GM18868 (cell line): ENCODE data around the gene SIK1.
"Not testable (repeated sequence)": the region's sequence is repeated elsewhere in the genome, so short reads cannot be mapped to it uniquely, and the experiment has no call there.

Experiments
- ATAC-seq: cut with Tn5 transposase; IDR thresholded peaks from one replicate; pipeline ENCODE4 v1.9.1; 2021; ENCODE audit warnings: mild to moderate bottlenecking, moderate library complexity; ENCODE audit not compliant: unreplicated experiment

Gene SIK1

DNA sequence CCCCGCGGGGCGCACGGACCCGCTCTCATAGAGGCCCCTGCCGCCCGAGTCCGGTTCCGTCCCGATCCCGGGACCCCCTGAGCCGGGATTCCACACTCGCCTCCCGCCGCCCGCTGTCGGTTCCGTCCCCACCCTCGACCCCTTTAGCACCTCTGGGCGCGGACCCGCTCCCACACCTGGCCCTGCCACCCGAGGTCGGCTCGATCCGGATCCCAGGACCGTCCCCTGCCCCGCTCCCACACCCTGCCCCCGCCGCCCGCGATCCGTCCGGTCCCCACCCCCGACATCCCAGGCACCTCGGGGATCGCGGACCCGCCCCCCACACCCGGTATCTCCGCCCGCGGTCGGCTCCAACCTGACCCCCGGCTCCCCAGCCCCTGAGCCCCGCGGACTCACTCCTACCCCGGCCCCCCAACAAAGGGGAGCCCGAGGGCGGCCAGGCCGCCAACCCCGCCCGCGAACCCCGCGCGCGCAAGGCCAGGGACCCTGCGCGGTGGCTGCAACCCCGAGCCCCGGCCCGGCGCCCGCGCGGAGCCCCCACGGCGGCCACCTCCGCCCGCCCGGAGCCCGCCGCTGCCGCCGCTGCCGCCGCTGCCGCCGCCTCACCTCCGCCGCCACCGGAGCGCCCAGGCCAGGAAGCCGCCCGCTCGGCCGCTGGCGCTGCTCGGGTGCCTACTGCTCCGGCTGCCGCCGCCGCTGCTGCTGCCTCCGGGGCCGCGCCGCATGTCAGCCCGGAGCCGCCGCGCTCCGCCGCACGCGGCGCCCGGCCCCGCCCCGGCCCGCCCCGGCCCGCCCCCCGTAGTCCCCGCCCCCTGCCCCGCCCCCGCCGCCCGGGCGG, at the start of gene SIK1:
Gene SIK1 (minus strand): TSS at position 728 of the 838 bp plus-strand sequence. CDS start 953 bp downstream, outside the sequence.
- ATAC-seq = not testable (repeated sequence)

DNA sequence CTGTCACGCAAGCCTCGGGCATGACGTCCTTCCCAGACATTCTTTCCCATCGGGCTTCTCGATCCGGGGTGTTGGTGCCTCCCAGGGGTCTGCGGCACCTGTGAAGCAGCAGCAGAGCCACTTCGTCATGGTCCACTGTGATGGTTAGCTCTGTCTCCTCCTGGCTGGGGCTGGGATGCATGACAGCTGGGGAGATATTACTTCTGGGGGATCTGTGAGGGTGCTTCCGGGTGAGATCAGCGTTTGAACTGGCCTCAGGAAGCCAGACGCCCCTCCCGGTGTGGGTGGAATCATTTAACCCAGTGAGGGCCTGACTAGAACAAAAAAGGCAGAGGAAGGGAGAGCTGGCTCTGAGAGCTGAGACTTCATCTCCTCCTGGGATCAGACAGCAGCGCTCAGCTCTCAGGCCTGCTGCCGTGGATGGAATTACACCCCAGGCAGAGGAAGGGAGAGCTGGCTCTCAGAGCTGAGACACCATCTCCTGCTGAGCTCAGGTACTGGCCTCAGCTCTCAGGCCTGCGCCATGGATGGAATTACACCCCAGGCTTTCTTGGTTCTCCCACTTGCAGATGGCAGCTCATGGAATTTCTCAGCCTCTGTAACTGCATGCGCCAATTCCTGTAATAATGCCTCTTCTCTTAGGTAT, 44.8 kb upstream of the SIK1 start:
- not testable (repeated sequence) for ATAC-seq

DNA sequence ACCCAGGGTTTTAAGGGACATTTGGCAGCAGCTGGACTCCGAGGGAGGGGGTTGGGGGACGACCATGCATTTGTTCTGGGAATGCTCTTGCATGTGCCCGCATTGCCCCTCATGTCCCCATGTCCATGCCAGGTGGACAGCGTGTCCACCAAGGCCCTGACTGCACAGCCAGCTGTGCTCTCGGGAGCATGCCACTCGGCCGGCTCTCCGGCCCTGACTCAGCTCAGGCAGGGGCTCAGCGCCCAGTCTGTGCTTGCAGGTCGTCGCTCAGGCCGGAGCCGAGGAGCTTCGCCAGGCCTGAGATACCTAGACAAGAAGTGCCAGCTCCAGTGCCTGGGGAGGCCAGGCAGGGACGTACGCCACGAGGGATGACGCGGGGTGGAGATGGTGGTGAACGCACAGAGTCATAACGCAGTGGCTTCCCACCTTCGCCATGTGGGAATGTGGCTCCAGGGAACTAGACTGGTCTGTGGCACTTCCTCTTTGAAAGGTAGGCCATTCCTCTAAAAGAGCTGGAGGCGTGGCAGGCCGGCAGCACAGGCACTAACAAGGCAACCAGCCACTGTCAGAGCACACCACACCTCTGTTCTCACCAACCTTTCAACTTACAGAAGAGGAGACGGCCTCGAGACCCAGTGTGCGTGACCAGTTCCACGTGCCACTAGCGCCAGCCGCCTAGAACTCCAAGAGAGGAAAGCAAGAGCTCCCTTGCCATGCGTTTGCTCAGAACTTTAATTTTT, 43.0 kb upstream of the SIK1 start:
- ATAC-seq = not testable (repeated sequence)

DNA sequence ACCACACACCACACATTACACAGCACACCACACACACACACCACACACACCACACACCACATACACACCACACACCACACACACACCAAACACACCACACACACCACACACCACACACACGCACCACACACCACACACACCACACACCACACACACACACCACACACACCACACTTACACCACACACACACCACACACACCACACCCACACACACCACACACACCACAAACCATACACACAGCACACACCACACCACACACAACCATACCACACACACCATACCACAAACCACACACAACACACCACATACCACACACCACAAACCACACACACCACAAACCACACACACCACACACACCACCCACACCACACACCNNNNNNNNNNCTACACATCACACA, 40.9 kb upstream of the SIK1 start:
- no peak for ATAC-seq

DNA sequence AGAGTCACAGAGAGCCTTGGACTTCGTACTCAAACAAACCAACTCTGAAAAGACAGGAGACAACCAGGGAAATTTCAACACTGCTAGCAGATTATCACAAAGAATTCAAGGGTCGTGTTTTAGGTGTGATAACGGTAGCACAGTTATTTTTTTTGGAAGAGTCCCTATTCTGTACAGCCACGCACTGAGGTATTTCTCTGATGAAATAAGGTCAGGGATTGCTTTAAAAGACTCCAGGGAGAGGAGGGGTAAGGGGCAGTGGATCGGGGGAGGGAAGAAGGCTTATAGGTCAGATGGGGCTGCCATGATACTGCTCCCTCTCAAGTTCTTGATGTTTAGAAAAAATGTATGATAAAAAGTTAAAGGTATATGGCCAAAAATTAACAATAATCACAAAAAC, 38.2 kb upstream of the SIK1 start:
- ATAC-seq = not testable (repeated sequence)

DNA sequence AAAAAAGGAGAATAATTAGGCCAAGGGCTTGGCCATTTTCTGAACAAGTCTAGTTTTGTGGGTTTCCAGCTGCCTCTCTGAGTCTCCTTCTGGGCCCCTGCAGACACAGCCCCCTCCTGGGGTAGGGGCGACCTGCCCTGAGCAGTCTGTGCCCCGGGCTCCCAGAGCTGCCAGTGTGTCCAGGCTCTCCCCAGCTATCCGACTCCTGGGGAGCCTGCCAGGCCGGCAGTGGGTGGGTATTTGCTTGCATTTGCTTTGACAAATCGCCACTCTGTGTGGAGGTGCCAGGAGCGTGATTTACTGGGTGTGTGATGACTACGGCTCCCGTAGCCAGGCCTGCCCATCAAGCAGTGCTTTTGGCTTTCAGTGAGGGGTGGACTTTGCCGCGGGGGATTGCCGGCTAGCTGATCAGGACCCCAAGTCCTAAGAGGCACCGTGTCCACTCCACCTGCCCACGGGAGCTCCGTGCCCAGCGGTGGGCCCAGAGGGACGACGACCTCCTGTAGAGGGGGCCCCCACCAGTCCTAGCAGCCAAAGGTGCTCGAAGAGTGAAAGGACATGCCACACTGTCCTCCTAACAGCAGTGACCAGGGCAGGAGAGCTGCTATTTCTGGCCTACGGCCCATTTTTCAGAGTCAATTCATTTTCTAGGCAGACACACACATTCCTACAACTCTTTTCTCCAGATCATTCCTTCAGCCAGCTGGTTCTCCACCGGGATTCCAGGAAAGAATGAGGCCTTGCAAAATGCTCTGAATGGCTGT, 36.7 kb upstream of the SIK1 start:
- ATAC-seq = not testable (repeated sequence)

DNA sequence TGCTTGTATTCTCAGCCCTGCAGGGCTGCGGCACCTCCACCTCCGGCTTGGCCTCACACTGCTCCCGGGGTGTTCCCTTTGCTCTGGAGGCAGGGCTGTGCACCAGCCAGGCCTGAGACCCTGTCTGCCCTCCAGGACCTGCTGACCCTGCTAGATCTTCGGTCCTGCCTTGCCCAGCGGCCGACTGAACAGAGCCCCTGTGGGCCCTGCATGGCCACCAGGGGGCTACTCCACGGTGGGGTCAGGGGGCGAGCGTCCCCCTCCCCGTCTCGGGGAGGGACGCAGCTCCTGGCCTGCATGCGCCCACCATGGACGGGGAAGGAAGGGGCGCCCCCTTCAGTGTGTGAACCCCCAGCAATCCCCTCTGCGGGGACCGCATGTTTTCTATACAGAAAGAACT, 36.0 kb upstream of the SIK1 start:
- not testable (repeated sequence) for ATAC-seq

DNA sequence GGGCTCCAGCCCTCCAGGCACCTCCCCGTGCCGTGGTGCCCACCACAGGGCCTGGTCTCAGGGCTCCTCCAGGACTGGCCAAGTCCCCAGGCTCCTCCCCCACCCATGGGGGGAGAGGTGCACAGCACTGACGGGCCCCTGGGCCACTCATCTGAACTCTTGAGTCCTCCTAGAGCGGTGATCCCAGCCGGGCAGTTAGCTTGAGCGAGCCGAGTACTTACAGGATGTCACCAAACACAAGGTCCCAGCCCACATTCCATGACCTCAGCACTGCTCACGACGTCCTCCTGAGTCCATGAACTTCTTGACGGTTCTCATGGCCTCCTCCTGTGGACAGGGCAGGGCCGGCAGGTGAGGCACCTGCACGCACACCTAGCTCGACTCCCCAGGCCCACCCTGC, 33.5 kb upstream of the SIK1 start:
- not testable (repeated sequence) for ATAC-seq

DNA sequence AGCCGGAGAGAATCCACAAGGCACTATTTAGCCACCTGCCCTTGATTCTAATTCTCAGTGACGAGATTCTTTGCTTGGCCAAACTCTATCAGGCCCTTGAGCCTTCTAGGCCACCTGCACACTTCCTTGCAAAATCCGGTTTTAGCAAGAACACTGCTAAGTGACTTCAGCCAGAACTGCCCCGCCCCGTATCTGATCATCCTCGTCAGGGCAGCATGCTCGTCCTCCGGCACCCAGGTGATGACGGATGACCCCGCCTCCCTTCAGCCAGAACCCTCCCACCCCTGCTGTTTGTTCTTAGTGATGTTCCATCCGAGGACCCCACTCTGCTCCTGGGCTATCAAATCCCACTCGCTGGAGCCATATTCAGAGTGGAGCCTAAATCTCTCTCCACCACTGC, 32.1 kb upstream of the SIK1 start:
- not testable (repeated sequence) for ATAC-seq

DNA sequence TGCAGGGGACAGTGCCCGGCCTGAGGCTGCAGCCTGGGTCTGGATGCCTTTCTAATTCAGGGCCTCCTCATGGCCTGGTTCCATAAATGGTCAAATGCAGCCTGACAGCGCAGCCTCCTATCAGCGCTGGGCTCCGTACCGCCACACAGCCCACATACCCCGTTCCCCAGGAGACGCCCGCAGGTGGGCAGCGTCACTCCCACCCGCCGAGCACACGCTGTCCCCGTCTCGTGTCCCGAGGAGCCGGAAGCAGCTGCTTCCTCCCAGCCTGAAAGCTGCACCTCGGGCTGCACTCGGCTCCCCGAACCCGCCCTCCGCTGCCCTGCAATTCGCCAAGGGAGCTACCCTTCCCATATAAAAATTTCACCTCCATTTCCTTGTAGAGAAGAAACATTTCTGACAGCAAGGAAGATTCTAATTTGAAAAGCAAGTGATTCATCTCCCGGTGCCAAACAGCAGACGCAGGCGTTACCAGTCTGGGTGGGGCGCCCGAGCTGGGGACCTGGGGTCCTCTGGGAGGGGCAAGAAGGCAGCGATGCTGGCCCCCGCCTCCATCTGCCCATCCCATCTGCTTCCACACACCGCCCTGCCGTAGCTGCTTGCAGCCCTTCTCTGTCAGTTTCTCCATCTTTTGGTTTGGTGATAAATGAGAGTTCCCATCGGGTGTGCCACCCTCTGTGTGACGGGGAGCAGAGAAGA, 29.8 kb upstream of the SIK1 start:
- not testable (repeated sequence) for ATAC-seq

DNA sequence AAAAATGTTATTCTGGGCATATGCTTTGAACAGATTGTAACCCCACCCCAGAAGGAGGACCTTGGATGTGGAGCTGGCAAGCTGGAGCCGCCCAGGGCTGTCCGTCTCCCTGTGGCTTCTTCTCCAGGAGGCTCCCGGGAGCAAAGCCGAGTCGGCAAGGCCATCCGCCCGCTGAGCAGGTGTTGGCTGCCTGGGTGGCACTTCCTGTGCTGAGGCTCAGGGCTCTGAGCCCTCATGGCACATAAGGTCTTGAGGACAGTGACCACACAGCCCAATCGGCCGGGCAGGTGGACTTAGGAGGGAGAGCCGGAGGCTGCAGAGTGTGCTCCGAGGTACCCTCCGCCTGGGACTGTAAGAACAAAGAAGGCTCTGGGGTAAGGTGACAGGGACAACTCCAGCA, 28.8 kb upstream of the SIK1 start:
- not testable (repeated sequence) for ATAC-seq

DNA sequence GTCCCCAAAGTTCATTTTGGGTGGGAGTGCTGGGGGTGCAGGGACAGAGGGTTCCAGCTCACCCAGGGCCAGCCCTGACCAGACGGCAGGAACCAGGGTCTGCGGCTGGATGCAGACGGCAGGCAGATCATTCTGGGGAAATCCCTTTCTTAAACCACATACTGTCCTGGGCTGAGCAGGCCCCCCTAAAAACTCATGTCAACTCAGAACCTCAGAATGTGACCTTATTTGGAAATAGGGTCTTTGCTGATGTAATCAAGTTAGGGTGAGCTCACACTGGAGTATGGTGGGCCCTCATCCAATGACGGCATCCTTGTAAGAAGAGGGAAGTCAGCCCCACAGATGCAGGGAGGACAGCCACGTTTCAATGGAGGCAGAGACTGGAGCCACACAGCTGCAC, 27.2 kb upstream of the SIK1 start:
- not testable (repeated sequence) for ATAC-seq

DNA sequence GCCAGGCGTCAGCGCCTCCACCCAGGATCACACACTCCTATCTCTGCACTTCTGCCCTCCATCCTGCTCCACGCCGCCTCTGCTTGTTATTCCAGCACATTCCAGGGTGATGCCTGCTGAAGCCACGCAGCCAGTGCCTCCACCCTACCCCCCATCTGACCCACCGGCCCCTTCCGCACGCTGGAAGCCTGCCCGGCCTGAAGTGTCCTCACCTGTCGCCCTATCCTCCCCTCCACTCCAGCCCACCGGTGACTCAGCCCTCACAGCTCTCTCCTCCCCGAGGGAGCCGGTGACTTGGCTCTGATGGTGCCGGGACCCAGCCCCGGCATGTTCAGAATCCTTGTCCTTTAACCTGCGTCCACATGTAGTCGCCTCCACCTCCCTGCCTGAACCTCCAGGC, 24.9 kb upstream of the SIK1 start:
- ATAC-seq = not testable (repeated sequence)

DNA sequence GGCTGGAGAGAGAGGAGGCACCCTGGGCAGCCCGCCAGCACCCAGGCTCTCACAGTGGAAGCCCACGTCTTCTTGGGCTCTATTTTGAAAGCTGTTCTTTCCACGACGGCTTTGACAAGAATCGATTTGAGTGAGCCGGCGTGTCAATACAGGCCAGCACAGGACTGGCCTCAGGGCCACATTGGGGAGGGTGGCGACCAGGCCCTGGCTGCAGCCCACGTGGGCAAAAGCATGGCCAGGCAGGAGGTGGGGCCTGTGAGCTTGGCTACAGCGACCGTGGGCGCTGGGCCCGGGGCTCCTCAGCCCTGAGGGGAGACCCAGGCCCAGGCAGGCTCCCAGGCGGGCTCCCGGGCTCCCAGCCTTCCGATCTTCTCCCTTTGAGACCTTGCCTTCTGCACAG, 23.4 kb upstream of the SIK1 start:
- ATAC-seq = not testable (repeated sequence)

DNA sequence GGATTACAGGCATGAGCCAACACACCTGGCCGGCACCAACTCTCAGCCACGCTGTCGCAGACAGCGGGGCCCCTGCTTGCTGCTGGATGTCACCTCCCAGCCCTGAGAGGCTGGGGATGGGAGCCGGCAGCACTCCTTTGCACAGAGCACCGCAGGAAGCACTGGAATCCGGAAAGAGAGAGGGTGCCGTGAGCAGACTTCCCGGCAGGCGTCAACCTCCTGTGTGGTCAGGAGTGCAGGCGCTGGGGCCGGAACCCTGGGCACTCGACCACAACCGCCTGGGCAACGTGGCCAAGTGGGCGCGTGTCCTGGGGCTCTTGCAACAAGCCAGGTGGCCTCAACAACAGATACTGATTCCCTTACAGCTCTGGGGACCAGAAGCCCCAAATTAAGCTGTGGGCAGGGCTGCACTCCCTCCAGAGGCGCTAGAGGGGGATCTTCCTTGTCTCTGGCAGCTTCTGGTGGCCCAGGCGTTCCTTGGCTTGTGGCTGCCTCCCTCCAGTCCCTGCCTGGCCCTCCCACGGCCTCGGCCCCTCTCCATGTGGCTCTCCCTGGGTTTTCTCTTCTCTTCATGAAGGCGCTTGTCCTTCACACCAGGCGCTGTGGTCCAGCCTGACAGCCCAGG, 20.5 kb upstream of the SIK1 start:
- not testable (repeated sequence) for ATAC-seq

DNA sequence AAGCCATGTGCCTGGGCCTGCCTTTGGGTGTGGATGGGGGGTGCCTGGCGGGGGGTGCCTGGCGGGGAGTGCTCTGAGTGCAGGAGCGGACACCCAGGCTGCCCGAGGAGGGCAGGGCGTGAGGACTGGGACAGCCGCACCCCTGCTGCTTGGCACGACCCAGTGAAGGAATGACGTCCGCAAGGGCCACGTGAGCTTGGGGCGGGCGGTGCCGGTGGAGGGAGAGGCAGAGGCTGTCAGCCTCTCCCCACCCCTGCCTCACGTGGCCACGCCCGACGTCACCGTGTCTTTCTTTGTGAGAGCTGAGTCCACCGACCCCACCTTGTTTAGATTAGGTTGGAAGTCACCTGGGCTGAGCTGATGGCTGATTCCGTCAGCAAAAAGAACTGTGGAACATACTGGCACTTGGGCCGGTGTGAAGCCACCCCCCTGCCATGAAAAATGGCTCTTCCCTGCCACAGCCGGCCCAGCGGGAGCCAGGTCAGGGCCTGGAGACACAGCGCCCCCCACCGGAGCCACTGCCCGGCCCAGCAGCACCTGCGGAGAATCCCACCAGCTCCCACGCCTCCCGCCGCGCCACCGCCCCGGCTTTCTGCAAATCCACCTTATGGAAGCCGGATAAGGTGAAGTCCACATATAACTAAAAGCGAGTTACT, 19.5 kb upstream of the SIK1 start:
- not testable (repeated sequence) for ATAC-seq

DNA sequence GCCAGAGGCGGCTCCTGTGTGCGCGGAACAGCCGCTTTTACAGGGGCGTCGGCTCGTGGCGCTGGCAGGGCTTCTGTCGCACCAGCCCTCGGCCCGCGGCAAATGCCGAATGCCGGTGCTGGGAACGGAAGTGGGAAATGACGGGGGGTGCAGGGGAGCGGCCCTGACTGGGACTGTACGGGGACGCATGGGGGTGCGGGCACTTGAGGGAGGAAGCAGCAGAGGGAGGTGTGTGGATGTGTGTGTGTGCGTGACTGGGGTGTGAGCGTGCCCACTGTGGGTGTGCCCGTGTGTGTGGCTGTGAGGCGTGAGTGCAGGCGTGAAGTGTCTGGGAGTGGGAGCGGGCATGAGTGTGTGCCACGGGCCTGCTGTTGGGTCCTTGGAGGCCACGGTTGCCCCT, 17.6 kb upstream of the SIK1 start:
- not testable (repeated sequence) for ATAC-seq

DNA sequence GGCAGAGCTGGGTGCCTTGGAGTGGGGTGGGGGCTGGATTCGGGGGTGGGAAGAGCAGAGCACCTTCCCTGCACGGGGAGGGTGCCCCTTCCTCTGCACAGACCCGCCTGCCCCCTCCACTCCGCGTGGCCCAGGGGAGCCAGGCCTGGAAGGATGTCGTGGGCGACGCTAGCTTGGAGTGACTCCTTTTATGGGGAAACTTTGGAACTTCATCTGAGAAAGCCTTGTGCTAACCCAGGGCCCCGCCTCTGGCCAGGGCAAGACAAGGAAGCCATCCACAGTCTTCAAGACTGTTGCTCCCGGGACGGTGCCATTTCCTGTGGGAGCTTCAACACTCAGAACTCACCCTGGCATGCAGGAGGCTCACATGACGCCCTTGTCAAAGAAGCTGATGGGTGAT, 15.6 kb upstream of the SIK1 start:
- ATAC-seq = not testable (repeated sequence)
